Stimulated activated CD8-positive, alpha-beta memory T cell treated with anti-CD3 and anti-CD28 coated beads, Interleukin-15, amount 100 ng/mL, for 24 hours (primary cell): ENCODE data around the gene LRCH1.

Experiments
- DNase-seq: peaks from one replicate; pipeline ENCODE4 v3.0.0-alpha.2; 2020; ENCODE audit warnings: low read depth

Gene LRCH1

GRCh38 chr13:46562152-46562551 is 9.2 kb downstream of the LRCH1 start:
- no peak for DNase-seq

GRCh38 chr13:46562581-46562980 is 9.6 kb downstream of the LRCH1 start:
- no peak for DNase-seq

GRCh38 chr13:46565808-46566750 is 13.1 kb downstream of the LRCH1 start:
- DNase-seq, result no peak

- no peak for DNase-seq
Measured at GRCh38 chr13:46567671-46568070, 14.7 kb downstream of the LRCH1 start.

GRCh38 chr13:46569456-46569855 is 16.5 kb downstream of the LRCH1 start:
- no peak for DNase-seq

GRCh38 chr13:46570273-46570672 is 17.3 kb downstream of the LRCH1 start:
- DNase-seq, result no peak

- DNase-seq, result no peak
Measured at GRCh38 chr13:46571189-46571908, 18.4 kb downstream of the LRCH1 start.

GRCh38 chr13:46571909-46572595 is 19.1 kb downstream of the LRCH1 start:
- DNase-seq, result no peak

- DNase-seq, result no peak
Measured at GRCh38 chr13:46572752-46573431, 19.9 kb downstream of the LRCH1 start.

GRCh38 chr13:46575301-46575771 is 22.4 kb downstream of the LRCH1 start:
- no peak for DNase-seq

- no peak for DNase-seq
Measured at GRCh38 chr13:46575818-46576221, 22.9 kb downstream of the LRCH1 start.

- DNase-seq, result no peak
Measured at GRCh38 chr13:46576762-46577161, 23.8 kb downstream of the LRCH1 start.

- no peak for DNase-seq
Measured at GRCh38 chr13:46577696-46578589, 25.0 kb downstream of the LRCH1 start.

- no peak for DNase-seq
Measured at GRCh38 chr13:46578590-46578975, 25.6 kb downstream of the LRCH1 start.

GRCh38 chr13:46580362-46580839 is 27.4 kb downstream of the LRCH1 start:
- no peak for DNase-seq

GRCh38 chr13:46582190-46582589 is 29.2 kb downstream of the LRCH1 start:
- no peak for DNase-seq

GRCh38 chr13:46586751-46587514 is 34.0 kb downstream of the LRCH1 start:
- no peak for DNase-seq

- no peak for DNase-seq
Measured at GRCh38 chr13:46587807-46588418, 34.9 kb downstream of the LRCH1 start.

- DNase-seq, result no peak
Measured at GRCh38 chr13:46592385-46592784, 39.4 kb downstream of the LRCH1 start.
